ENCODE results near the gene BCORL1. TPM values are rescaled to one million over a fixed set of nuclear protein-coding genes. Genes with fewer than 3 reads are reported as not detected.

BCORL1 gene
- total RNA-seq, 1 experiment from 2014 or later, result 30.8 TPM

DNA sequence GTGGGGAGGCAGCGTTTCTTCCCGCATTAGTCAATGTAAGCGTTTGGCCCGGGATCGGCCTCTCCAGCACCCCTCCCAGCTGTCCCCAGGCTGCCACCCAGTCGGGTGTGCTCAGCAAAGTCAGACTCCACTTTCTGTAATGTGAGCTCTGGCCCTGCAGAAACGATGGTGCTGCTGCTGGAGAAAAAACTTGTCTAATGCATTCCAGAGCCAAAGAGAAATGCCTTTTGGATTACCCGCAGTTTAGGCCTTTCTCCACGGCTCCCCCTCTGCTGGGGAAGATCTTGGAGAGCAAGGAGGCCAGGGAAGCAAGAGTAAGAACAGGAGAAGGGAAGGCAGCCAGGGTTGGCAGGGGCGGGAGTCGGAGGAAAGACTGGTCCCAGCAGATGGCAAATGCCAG is 72.7 kb downstream of the BCORL1 start:
- Histone ChIP-seq H2AFZ (ENCODE audit: low read depth, low read length, poor library complexity, severe bottlenecking) (no peak overlapping the region), H3K4me3 (replicated peaks in 1 of 2; ENCODE audit: low read depth in 1 of 2, low read length in 2 of 2) (no peak overlapping the region), H3K9me2 (ENCODE audit: insufficient read depth) (no peaks in the 10 kb centered on the region), H3K9me3 (ENCODE audit: control insufficient read depth in 1 of 2, insufficient read depth in 1 of 2, low read depth in 1 of 2, low read length in 2 of 2) (no peaks in the 10 kb centered on the region), H3K27ac (ENCODE audit: low read depth, low read length) (no peak overlapping the region), H3K4me2 (ENCODE audit: low read length) (no peak overlapping the region), H4K20me1 (ENCODE audit: insufficient read depth) (no peaks in the 10 kb centered on the region), H3K4me1 (ENCODE audit: control insufficient read depth in 1 of 2, insufficient read depth in 2 of 2, low read length in 2 of 2) (no peaks in the 10 kb centered on the region; a peak in 1 of 4 replicates), H3K27me3 (ENCODE audit: insufficient read depth, low read length) (no peaks in the 10 kb centered on the region), H3K36me3 (ENCODE audit: control insufficient read depth in 1 of 2, insufficient read depth in 2 of 2, low read length in 2 of 2) (peaks cover 9 to 14% of the 10 kb centered on the region in 2 experiments; a peak in 3 of 4 replicates), H3K9ac (ENCODE audit: low read length) (no peak overlapping the region), H3K79me2 (ENCODE audit: insufficient read depth, low read length) (no peaks in the 10 kb centered on the region)
- no peak for ATAC-seq
- CTCF ChIA-PET, result no interaction called here
- intact Hi-C loops (cut with micrococcal nuclease), result no loop called here
- TF ChIP-seq ELF1 (IDR thresholded peaks at IDR 0.05; ENCODE audit: borderline replicate concordance, low read depth) (no peak), POLR2AphosphoS5 (IDR thresholded peaks at IDR 0.05; ENCODE audit: low read depth, low read length) (no peak), FOSL1 (IDR thresholded peaks at IDR 0.05; ENCODE audit: low read depth) (no peak), YY1 (IDR thresholded peaks at IDR 0.05; ENCODE audit: extremely low read depth, insufficient replicate concordance, low read depth, low read length) (no peak), ZFX (IDR thresholded peaks at IDR 0.05) (no peak)
- TF ChIP-seq, protein P1, sequence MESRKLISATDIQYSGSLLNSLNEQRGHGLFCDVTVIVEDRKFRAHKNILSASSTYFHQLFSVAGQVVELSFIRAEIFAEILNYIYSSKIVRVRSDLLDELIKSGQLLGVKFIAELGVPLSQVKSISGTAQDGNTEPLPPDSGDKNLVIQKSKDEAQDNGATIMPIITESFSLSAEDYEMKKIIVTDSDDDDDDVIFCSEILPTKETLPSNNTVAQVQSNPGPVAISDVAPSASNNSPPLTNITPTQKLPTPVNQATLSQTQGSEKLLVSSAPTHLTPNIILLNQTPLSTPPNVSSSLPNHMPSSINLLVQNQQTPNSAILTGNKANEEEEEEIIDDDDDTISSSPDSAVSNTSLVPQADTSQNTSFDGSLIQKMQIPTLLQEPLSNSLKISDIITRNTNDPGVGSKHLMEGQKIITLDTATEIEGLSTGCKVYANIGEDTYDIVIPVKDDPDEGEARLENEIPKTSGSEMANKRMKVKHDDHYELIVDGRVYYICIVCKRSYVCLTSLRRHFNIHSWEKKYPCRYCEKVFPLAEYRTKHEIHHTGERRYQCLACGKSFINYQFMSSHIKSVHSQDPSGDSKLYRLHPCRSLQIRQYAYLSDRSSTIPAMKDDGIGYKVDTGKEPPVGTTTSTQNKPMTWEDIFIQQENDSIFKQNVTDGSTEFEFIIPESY (IDR thresholded peaks at IDR 0.05; ENCODE audit: extremely low read depth, insufficient replicate concordance, low read length), result no peak
- RAD21 ChIA-PET (ENCODE audit: low non-redundant PET in 1 of 2, low total read pairs in 2 of 2, uncharacterized antibody in 2 of 2, unreplicated experiment in 2 of 2), result no interaction called here
- no TSS peak for BruUV-seq (replicated peaks)
- POLR2A ChIA-PET, result no interaction called here
- DNase-seq (ENCODE audit: low read depth, low spot score), result no peak

- Histone ChIP-seq H3K36me3 (ENCODE audit: control insufficient read depth in 1 of 2, insufficient read depth in 2 of 2, low read length in 2 of 2) (peaks cover 9 to 14% of the 10 kb centered on the region in 2 experiments; a peak in 3 of 4 replicates), H2AFZ (ENCODE audit: low read depth, low read length, poor library complexity, severe bottlenecking) (no peak overlapping the region), H3K4me3 (replicated peaks in 1 of 2; ENCODE audit: low read depth in 1 of 2, low read length in 2 of 2) (no peak overlapping the region), H4K20me1 (ENCODE audit: insufficient read depth) (no peaks in the 10 kb centered on the region), H3K9me2 (ENCODE audit: insufficient read depth) (no peaks in the 10 kb centered on the region), H3K4me2 (ENCODE audit: low read length) (no peak overlapping the region), H3K79me2 (ENCODE audit: insufficient read depth, low read length) (no peaks in the 10 kb centered on the region), H3K27ac (ENCODE audit: low read depth, low read length) (no peak overlapping the region), H3K27me3 (ENCODE audit: insufficient read depth, low read length) (no peaks in the 10 kb centered on the region), H3K9me3 (ENCODE audit: control insufficient read depth in 1 of 2, insufficient read depth in 1 of 2, low read depth in 1 of 2, low read length in 2 of 2) (no peaks in the 10 kb centered on the region), H3K9ac (ENCODE audit: low read length) (no peak overlapping the region), H3K4me1 (ENCODE audit: control insufficient read depth in 1 of 2, insufficient read depth in 2 of 2, low read length in 2 of 2) (peaks cover 0 to 4% of the 10 kb centered on the region in 2 experiments; a peak in 3 of 4 replicates)
- TF ChIP-seq MAX (IDR thresholded peaks at IDR 0.05) (no peak), SP1 (IDR thresholded peaks at IDR 0.05; ENCODE audit: low read depth) (no peak), POLR2AphosphoS5 (IDR thresholded peaks at IDR 0.05; ENCODE audit: low read depth, low read length) (no peak)
- RAD21 ChIA-PET (ENCODE audit: low non-redundant PET in 1 of 2, low total read pairs in 2 of 2, uncharacterized antibody in 2 of 2, unreplicated experiment in 2 of 2), result no interaction called here
- POLR2A ChIA-PET, result no interaction called here
- BruUV-seq (replicated peaks), result no TSS peak
- CTCF ChIA-PET, result no interaction called here
- DNase-seq (ENCODE audit: low read depth, low spot score) (no peak), ATAC-seq (no peak)
- intact Hi-C loops (cut with micrococcal nuclease), result no loop called here
These were observed 73.5 kb downstream of the BCORL1 start for GRCh38 chrX:130055899-130056298.
